ENCODE data around the gene PLEKHF1.

Gene PLEKHF1

GRCh38 chr19:29634423-29635130, 30.7 kb upstream of the PLEKHF1 start:
- no peak for DNase-seq (ENCODE audit: extremely low read depth in 1 of 2, low read depth in 1 of 2)

DNA sequence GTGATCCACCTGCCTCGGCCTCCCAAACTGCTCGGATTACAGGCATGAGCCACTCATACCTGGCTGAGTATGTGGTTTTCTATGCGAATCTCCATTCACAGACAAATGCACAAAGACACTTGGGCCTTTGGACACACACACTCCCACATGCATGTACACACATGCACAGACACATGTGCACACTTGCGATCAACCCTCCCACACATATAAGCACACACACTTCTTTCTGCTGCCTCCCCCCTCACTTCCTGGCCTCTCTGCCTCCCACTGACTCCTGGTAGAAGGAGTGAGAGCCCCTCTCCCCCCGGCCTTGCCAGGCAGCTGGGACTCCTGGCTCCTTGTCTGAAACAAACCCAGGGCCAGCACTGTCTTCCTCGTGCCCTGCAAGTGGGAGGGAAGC, 29.3 kb upstream of the PLEKHF1 start:
- no peak for DNase-seq (ENCODE audit: extremely low read depth in 1 of 2, low read depth in 1 of 2)

- no peak for DNase-seq (ENCODE audit: extremely low read depth in 1 of 2, low read depth in 1 of 2)
Measured at GRCh38 chr19:29636553-29637360, 28.5 kb upstream of the PLEKHF1 start.

DNA sequence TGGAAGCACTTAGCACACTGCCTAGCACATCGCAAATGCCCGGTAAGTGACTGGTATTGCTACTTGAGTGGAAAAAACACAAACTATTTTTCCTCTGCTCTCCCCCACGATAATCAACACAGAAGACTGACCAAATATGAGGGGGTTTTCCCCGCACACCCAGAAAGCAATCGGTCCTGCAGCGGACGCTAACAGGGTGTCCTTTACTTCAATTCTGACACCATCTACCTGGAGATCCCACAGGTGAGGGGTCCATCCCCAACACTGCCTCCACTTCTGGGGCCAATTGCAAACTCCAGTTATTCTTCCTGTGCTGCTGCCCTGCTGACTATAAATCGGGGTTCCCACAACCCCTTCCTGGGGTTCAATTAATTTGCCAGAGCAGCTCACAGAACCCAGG, 26.2 kb upstream of the PLEKHF1 start:
- no peak for DNase-seq (ENCODE audit: extremely low read depth in 1 of 2, low read depth in 1 of 2)

GRCh38 chr19:29640231-29640630, 25.0 kb upstream of the PLEKHF1 start:
- no peak for DNase-seq (ENCODE audit: extremely low read depth in 1 of 2, low read depth in 1 of 2)

DNA sequence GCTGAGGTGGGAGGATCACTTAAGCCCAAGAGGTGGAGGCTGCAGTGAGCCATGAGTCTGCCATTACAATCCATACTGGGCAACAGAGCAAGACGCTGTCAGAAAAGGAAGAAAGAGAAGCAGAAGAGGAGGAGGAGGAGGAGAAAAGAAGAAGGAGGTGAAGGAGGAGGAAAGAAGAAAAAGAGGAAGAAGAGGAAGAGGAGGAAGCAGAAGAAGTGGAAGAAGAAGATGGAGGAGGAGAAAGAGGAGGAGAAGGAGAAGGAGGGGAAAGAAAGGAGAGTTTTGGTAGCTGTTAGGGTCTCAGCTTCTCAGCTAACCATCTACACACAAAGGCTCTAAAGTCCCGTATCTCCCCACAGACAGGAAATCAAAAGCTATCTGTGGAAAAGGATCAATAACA, 23.7 kb upstream of the PLEKHF1 start:
- DNase-seq (ENCODE audit: extremely low read depth in 1 of 2, low read depth in 1 of 2), result no peak

DNA sequence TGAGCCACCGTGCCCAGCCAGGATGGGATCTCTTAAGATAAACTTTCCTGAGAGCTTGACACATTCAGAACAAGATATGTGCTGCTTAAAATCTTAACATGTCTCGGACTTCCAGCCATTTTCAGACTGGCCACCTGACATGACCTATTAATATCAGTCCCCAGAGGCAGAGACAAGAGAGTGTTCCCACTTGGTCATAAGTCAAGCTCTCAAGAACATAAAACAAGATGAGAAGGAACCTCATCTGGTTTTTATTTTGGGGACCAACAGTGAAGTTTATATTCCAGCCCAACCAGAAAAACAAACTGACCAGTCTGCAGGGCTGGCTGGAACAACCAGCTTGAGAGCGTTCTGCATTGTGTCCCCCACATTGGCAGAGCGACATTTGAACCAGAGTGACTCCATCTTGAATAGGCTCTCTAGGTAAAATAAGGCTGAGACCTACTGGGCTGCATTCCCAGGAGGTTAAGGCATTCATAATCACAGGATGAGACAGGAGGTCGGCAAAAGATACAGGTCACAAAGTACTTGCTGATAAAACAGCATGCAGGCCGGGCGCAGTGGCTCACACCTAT, 21.8 kb upstream of the PLEKHF1 start:
- no peak for DNase-seq (ENCODE audit: extremely low read depth in 1 of 2, low read depth in 1 of 2)

DNA sequence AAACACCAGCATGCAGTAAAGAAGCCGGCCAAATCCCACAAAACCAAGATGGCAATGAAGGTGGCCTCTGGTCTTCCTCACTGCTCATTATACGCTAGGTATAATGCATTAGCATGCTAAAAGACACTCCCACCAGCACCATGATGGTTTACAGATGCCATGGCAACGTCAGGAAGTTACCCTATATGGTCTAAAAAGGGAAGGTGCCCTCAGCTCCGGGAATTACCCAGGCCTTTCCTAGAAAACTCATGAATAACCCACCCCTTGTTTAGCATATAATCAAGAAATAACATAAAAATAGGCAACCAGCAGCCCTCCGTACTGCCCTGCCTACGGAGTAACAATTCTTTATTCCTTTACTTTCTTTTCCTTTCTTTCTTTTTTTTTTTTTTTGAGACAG, 21.1 kb upstream of the PLEKHF1 start:
- no peak for DNase-seq (ENCODE audit: extremely low read depth in 1 of 2, low read depth in 1 of 2)

GRCh38 chr19:29645491-29645867, 19.8 kb upstream of the PLEKHF1 start:
- DNase-seq (ENCODE audit: extremely low read depth in 1 of 2, low read depth in 1 of 2), result no peak

DNA sequence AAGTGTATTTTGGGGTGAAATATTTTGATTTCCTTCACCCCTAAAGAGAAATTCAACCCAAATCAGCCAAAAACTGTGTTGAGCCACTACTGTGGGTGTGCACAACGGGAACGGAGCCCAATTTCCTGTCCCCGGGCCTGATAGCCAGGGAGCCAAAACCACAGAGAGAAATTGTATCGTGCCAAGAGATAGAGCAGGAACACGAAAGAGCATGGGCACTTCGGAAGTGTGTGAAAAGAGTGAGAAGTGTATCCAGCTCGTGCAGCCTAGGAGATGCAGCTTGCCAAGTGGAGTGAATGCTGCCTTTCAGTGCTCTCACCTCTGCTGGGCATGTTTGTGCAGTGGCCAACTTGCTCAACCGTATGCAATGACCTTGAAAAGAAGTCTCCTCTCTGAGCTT, 19.4 kb upstream of the PLEKHF1 start:
- no peak for DNase-seq (ENCODE audit: extremely low read depth in 1 of 2, low read depth in 1 of 2)

GRCh38 chr19:29650772-29651387, 14.4 kb upstream of the PLEKHF1 start:
- DNase-seq (ENCODE audit: extremely low read depth in 1 of 2, low read depth in 1 of 2), result no peak

GRCh38 chr19:29651622-29652394, 13.5 kb upstream of the PLEKHF1 start:
- DNase-seq (ENCODE audit: extremely low read depth in 1 of 2, low read depth in 1 of 2), result no peak

DNA sequence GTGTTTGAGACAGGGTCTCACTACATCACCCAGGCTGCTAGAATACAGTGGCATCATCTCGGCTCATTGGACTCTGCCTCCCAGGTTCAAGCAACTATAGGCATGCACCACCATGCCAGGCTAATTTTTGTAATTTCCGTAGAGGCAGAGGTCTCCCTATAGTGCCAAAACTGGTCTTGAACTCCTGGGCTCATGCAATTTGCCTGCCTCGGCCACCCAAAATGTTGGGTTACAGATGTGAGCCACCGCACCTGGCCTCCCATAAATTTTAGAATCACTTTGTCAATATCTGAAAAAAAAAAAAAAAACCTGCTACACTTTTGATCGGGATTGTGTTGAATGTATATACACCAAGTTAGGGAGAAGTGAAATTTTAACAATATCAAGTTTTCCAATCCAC, 11.9 kb upstream of the PLEKHF1 start:
- no peak for DNase-seq (ENCODE audit: extremely low read depth in 1 of 2, low read depth in 1 of 2)

DNA sequence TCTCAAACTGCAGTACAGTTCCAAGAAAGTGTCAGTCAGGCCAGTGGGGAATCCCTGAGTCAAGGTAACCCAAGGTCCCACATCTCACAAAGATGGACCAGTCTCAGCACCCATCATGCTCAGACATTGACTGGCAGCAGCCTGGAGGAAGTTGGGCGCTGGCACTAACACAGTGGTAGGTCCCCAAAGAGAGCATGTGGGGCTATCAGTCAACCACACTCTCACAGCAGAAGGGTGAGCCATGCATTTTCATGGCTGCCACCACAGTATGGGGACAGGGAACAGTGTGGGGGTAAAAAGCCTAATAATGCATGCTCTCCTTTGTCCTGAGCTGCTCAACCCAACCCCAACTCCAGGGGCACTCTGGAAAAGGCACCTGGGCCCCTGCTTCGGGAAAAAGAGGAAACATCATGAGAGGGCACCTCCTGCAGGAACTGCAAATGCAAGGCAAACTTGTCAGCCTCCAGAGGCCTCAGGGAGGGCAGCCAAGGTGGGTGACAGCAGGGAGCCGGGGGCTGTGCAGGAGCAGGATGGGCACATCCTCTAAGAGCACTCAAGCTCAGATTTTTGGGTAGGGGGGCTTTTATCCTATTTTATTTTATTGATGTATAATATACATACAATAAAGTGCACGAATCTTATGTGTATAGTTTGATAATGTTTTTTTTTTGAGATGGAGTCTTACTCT, 9.5 kb upstream of the PLEKHF1 start:
- DNase-seq (ENCODE audit: extremely low read depth in 1 of 2, low read depth in 1 of 2), result no peak

DNA sequence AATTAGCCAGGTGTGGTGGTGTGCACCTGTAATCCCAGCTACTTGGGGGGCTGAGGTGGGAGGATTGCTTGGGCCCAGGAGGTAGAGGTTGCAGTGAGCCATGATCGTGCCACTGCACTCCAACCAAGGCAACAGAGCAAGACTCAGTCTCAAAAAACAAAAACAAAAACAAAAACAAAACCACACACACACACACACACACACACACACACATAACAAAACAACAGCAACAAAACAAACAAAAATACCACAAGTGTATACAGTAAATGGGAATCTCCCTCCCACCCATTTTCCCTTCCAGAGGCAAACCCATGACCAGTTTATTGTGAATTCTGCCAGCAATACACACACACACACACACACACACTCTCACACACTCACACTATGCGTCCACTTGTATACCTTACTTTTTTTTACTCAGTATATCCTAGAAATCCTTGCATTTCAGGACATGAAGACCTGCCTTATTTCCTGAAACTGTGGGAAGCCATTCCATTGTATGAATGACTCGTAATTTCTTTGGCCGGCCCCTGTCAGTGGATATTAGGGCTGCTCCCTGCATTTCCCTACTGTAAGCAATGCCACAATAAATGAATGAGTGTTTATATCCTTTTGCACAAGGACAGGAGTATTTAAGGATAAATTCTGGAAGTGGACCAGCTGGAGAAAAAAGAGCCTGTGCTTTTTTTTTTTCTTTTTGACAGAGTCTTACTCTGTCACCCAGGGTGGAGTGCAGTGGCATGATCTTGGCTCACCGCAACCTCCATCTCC, 6.9 kb upstream of the PLEKHF1 start:
- DNase-seq (ENCODE audit: extremely low read depth in 1 of 2, low read depth in 1 of 2), result no peak

- no peak for DNase-seq (ENCODE audit: extremely low read depth in 1 of 2, low read depth in 1 of 2)
Measured at GRCh38 chr19:29660835-29661234, 4.4 kb upstream of the PLEKHF1 start.

- no peak for DNase-seq (ENCODE audit: extremely low read depth in 1 of 2, low read depth in 1 of 2)
Measured at GRCh38 chr19:29662278-29662603, 3.0 kb upstream of the PLEKHF1 start.

DNA sequence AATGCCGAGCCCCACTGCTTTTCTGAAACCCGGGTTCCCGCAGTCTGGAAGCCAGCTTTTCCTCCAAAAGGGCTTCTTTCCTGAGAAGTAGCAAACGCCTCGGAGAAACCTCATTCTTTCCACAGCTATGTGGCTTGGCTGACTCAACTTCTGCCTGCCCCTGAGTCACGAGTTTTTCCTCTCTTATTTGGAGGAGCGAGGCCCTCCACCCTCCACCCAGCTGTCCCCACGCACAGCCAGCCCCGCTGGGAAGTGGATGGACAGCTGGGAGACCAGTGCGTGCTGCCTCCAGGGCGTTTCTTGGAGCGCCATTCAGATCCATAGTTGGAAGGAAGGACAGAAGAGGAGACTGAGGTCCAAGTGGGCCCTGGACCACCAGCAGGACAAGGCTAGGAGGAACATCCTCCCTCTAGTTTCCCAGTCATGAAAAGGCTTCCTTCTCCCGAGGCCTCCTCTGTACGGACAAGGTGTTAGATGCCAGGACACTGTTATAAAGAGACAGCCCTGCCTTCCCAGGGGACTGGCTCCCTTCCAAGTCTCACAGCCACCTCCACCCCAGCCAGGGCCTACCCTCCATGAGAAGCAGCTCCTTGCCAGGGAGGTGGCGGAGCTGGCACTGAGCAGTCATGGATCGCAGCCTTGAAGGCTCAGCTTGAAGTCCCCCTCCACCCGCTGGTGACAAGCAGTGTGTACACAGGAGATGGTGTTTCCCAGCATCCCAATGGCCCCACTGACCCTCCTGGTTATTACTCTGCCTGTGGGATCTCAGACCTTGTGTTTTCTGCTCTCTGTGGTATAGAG, 2.5 kb upstream of the PLEKHF1 start:
- no peak for DNase-seq (ENCODE audit: extremely low read depth in 1 of 2, low read depth in 1 of 2)
